SH-SY5Y (cell line): ENCODE measurements around the gene PIAS2.

Experiments used
- GATA2 ChIP-seq: IDR thresholded peaks from 2 replicates; pipeline ENCODE4 v1.6.1; 2011; ENCODE audit warnings: mild to moderate bottlenecking, low read depth, low read length
- GATA3 ChIP-seq: IDR thresholded peaks from 2 replicates; pipeline ENCODE4 v1.6.1; 2011; ENCODE audit warnings: low read depth, mild to moderate bottlenecking, low read length, moderate library complexity

- TF ChIP-seq GATA3, result no peak
- no peak for TF ChIP-seq GATA2
Measured at GRCh38 chr18:46767217-46767616, 150.1 kb downstream of the PIAS2 start.
